Measurements from ENCODE around the gene NRP2.

GRCh38 chr2:205714058-205714776, 31.9 kb downstream of the NRP2 start:
- TF ChIP-seq CTCF (conservative IDR thresholded peaks at IDR 0.05; ENCODE audit: low read depth, low read length) (no peak), EZH2phosphoT487 (IDR thresholded peaks at IDR 0.05; ENCODE audit: borderline replicate concordance, low read length) (no peak)
